Right lobe of liver (tissue), 6 donors: ENCODE measurements around the gene TRIP10. TPM values are rescaled to one million over a fixed set of nuclear protein-coding genes. Genes with fewer than 3 reads are reported as not detected.
A peak's percentile ranks its signal among the peaks of the same experiment; 100 is the strongest.

ENCODE experiments used
- ATAC-seq, 4 donors: fragments of 200-7000 bp; cut with Tn5 transposase; one replicate each; pipeline ENCODE4 v1.9.1; 2020; ENCODE audit warnings: mild to moderate bottlenecking in 4 of 4, moderate library complexity in 4 of 4
- DNase-seq, 3 donors: peaks; one replicate each; pipeline ENCODE4 v3.0.0-alpha.2; 2020
- H3K27ac ChIP-seq, 3 donors: fragments of 200-600 bp; one replicate each; pipeline ENCODE4 v1.8.0; 2022
- H3K27me3 ChIP-seq, 2 donors: fragments of 200-600 bp; one replicate each; pipeline ENCODE4 v1.8.0; 2022
- H3K36me3 ChIP-seq, 4 donors: fragments of 200-600 bp; sonication (generic) in 1 of 4; one replicate each; pipeline versions ENCODE4 v1.5.1 to v1.8.0; 2017 to 2022; ENCODE audit warnings: control low read depth in 1 of 4
- H3K4me1 ChIP-seq, 4 donors: fragments of 200-600 bp; sonication (generic) in 1 of 4; one replicate each; pipeline versions ENCODE4 v1.5.1 to v1.8.0; 2017 to 2022; ENCODE audit warnings: control low read depth in 1 of 4
- H3K4me3 ChIP-seq, 3 donors: fragments of 200-600 bp; one replicate each; pipeline ENCODE4 v1.8.0; 2022
- H3K9me3 ChIP-seq, 4 donors: fragments of 200-600 bp; sonication (generic) in 1 of 4; one replicate each; pipeline versions ENCODE4 v1.5.1 to v1.8.0; 2017 to 2022; ENCODE audit warnings: control low read depth in 1 of 4
- CTCF ChIP-seq, 4 donors: fragments of 200-600 bp in 3 of 4; fragments of 450-650 bp in 1 of 4; IDR thresholded peaks; one replicate each; pipeline versions ENCODE4 v1.5.1 to v1.8.0; 2016 to 2022; ENCODE audit warnings: antibody characterized with exemption in 4 of 4, mild to moderate bottlenecking in 2 of 4
- POLR2A ChIP-seq: fragments of 450-650 bp; IDR thresholded peaks from one replicate; pipeline ENCODE4 v1.6.1; 2017; ENCODE audit warnings: antibody characterized with exemption, mild to moderate bottlenecking
- WGBS: methylation state at CpG from one replicate; pipeline ENCODE4 v1.1.6; 2018; ENCODE audit warnings: low coverage, low lambda C conversion rate; ENCODE audit not compliant: insufficient coverage; ENCODE audit errors: missing lambda C conversion rate; 5-methylcytosine and 5-hydroxymethylcytosine counted together
- intact Hi-C, 2 donors: fragments of 100-400 bp; cut with DNase I; formaldehyde crosslinking; loops; one replicate each; pipeline versions ENCODE4 v1.11.2 to v1.14.1; 2022
- total RNA-seq, 6 experiments: library from RNA; depleted of rRNA in 2 of 6; stranded (reverse); fragments of >200 nt in 2 of 6; fragmentation: NEBNext Ultra II Directional in 3 of 6; extraction: Animal tissue kit (Norgen Biotek cat#: 25700) in 3 of 6; gene quantifications; one replicate each; pipeline versions ENCODE4 v1.1.0 to v1.2.4, GENCODE V29; 2016 to 2023
- donor health status: DM: no; HTN: yes; CAD: no.
- donor health status: DM: no; HTN: no; CAD: no.
- donor health status: DM: no; HTN: no; CAD: no.
- donor health status: DM: no; HTN: yes; CAD: no.
- donor health status: DM: no; HTN: yes; CAD: no.

The TRIP10 gene
- total RNA-seq, 6 experiments from 2014 or later, result 7.5 to 14.9 (median 9.3) TPM

GRCh38 chr19:6714749-6715555 is 24.5 kb upstream of the TRIP10 start:
- intact Hi-C loops, result no loop called here
- Histone ChIP-seq H3K9me3 (no peaks in the 10 kb centered on the region), H3K4me3 (no peak overlapping the region), H3K27ac (no peak overlapping the region), H3K4me1 (peaks cover 0 to 22% (median 4%) of the 10 kb centered on the region in 4 donors), H3K36me3 (peaks cover 8 to 61% (median 38%) of the 10 kb centered on the region in 4 donors), H3K27me3 (no peaks in the 10 kb centered on the region)
- DNase-seq, result peak in 2 of 3 donors; percentile 22 to 59
- TF ChIP-seq POLR2A, result no peak
- 61% methylated on average over 11 of the region's 11 CpGs for WGBS
- peak in 3 of 4 donors; percentile 1 to 11 (median 5) for ATAC-seq

GRCh38 chr19:6716610-6716970 is 22.9 kb upstream of the TRIP10 start:
- ATAC-seq (no peak), DNase-seq (no peak)
- TF ChIP-seq POLR2A (no peak), CTCF (IDR thresholded peaks at IDR 0.05) (no peak)
- Histone ChIP-seq H3K4me3 (peak overlapping the region in 2 of 3 donors; percentile 11 to 60), H3K27ac (no peak overlapping the region), H3K27me3 (no peaks in the 10 kb centered on the region), H3K36me3 (peaks cover 8 to 46% (median 27%) of the 10 kb centered on the region in 4 donors), H3K9me3 (no peaks in the 10 kb centered on the region), H3K4me1 (peaks cover 0 to 17% (median 3%) of the 10 kb centered on the region in 4 donors)
- 67% methylated on average over 6 of the region's 6 CpGs for WGBS
- intact Hi-C loops, result no loop called here

- DNase-seq (peak in 2 of 3 donors; percentile 39 to 59), ATAC-seq (no peak)
- peaks cover 5 to 42% (median 24%) of the 10 kb centered on the region in 4 donors for H3K36me3 ChIP-seq
- no peak overlapping the region for H3K27ac ChIP-seq
- H3K4me1 ChIP-seq, result peaks cover 0 to 17% (median under 1%) of the 10 kb centered on the region in 4 donors
- no peaks in the 10 kb centered on the region for H3K9me3 ChIP-seq
- WGBS, result 51% methylated on average over 8 of the region's 10 CpGs
- H3K4me3 ChIP-seq, result peak overlapping the region in 2 of 3 donors; percentile 11 to 60
- no peaks in the 10 kb centered on the region for H3K27me3 ChIP-seq
- TF ChIP-seq CTCF (IDR thresholded peaks at IDR 0.05), result no peak
- TF ChIP-seq POLR2A, result no peak
- intact Hi-C loops, result no loop called here
These were observed 22.4 kb upstream of the TRIP10 start for GRCh38 chr19:6717036-6717435.

DNA sequence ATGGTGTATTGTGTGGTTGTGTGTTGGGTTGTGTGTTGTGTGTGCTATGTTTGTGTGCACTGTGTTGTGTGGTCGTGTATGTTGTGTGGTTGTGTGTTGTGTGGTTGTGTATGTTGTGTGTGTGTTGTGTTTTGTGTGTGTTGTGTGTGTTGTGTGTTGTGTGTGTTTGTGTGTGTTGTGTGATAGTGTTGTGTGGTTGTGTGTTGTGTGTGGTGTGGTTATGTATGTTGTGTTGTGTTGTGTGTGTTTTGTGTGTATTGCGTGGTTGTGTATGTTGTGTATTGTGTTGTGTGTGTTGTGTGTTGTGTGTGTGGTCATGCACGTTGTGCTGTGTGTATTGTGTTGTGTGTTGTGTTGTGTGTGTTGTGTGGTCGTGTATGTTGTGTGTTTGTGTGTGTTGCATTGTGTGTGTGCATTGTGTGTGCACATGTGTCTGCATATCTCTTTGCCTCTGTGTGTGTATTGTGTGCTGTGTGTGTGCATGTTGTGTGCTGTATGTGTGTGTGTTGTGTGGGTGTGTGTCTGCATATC is 22.0 kb upstream of the TRIP10 start:
- intact Hi-C loops, result no loop called here
- Histone ChIP-seq H3K4me3 (peak overlapping the region; percentile 40 to 64 (median 60)), H3K4me1 (peaks cover 0 to 20% (median 0%) of the 10 kb centered on the region in 4 donors), H3K27ac (no peak overlapping the region), H3K27me3 (no peaks in the 10 kb centered on the region), H3K9me3 (no peaks in the 10 kb centered on the region), H3K36me3 (peaks cover under 1 to 37% (median 22%) of the 10 kb centered on the region in 4 donors)
- no peak for ATAC-seq
- TF ChIP-seq CTCF (IDR thresholded peaks at IDR 0.05) (no peak), POLR2A (no peak)
- 19% methylated on average over 4 of the region's 4 CpGs for WGBS
- no peak for DNase-seq

- Histone ChIP-seq H3K27ac (no peak overlapping the region), H3K36me3 (peaks cover 0 to 30% (median 18%) of the 10 kb centered on the region in 4 donors), H3K4me3 (peak overlapping the region; percentile 40 to 64 (median 60)), H3K27me3 (no peaks in the 10 kb centered on the region), H3K9me3 (no peaks in the 10 kb centered on the region), H3K4me1 (peaks cover 0 to 28% (median 0%) of the 10 kb centered on the region in 4 donors)
- intact Hi-C loops, result no loop called here
- no peak for TF ChIP-seq CTCF (IDR thresholded peaks at IDR 0.05)
- TF ChIP-seq POLR2A, result no peak
- WGBS, result 37% methylated on average over 18 of the region's 23 CpGs
- DNase-seq (peak in 2 of 3 donors; percentile 38 to 63), ATAC-seq (no peak)
These were observed 21.3 kb upstream of the TRIP10 start for GRCh38 chr19:6718111-6718740.
